Large intestine (tissue), 12 donors: Measurements from ENCODE around the gene MAN1B1. TPM values are rescaled to one million over a fixed set of nuclear protein-coding genes. Genes with fewer than 3 reads are reported as not detected.

Source experiments
- DNase-seq, 2 donors: peaks; one replicate each; pipeline versions ENCODE4 v3.0.0 to v3.0.0-alpha.2; 2013
- H3K27ac ChIP-seq: one replicate; pipeline ENCODE4 v1.5.1; 2013; ENCODE audit warnings: low read length
- H3K27me3 ChIP-seq: 2 replicates; pipeline ENCODE4 v1.6.1; 2013; ENCODE audit warnings: low read length; ENCODE audit not compliant: control insufficient read depth, insufficient read depth
- H3K36me3 ChIP-seq: 2 replicates; pipeline ENCODE4 v1.6.1; 2013; ENCODE audit warnings: low read length; ENCODE audit not compliant: control insufficient read depth, insufficient read depth
- H3K4me1 ChIP-seq: one replicate; pipeline ENCODE4 v1.6.1; 2013; ENCODE audit warnings: low read length; ENCODE audit not compliant: control insufficient read depth, insufficient read depth
- H3K4me3 ChIP-seq: one replicate; pipeline ENCODE4 v1.5.1; 2013; ENCODE audit warnings: low read length
- H3K9me3 ChIP-seq: one replicate; pipeline ENCODE4 v1.6.1; 2013; ENCODE audit warnings: mild to moderate bottlenecking, low read depth, low read length, moderate library complexity; ENCODE audit not compliant: control insufficient read depth
- whole genome bisulfite sequencing: methylation state at CpG from one replicate; pipeline ENCODE4 v1.1.5; 2013; ENCODE audit warnings: low lambda C conversion rate; ENCODE audit not compliant: insufficient coverage; 5-methylcytosine and 5-hydroxymethylcytosine counted together
- long read RNA-seq, 11 donors: transcript quantifications; one replicate each; lab custom pipeline, GENCODE V29; 2026
- polyA plus RNA-seq: library from polyadenylated mRNA; unstranded; fragments of 120-200 nt; gene quantifications from one replicate; pipeline ENCODE4 v1.2.1, GENCODE V29; 2013

MAN1B1 gene
- 39.5 TPM for polyA plus RNA-seq
- long read RNA-seq, donor 1, partial matches to known transcripts, result 0 of 2 reads
- long read RNA-seq, donor 1, other reads (novel, unspliced or antisense), result 0 of 2 reads
- long read RNA-seq, donor 2, transcript MAN1B1-202 (13 exons, 2,769 nt), result major isoform, 11 of 12 reads
- long read RNA-seq, donor 2, partial matches to known transcripts, result 0 of 12 reads
- long read RNA-seq, donor 2, other reads (novel, unspliced or antisense), result 0 of 12 reads
- long read RNA-seq, donor 3, result 0 reads
- long read RNA-seq, donor 4, partial matches to known transcripts, result 0 of 2 reads
- long read RNA-seq, donor 4, other reads (novel, unspliced or antisense), result 0 of 2 reads
- long read RNA-seq, donor 5, partial matches to known transcripts, result 0 of 5 reads
- long read RNA-seq, donor 5, other reads (novel, unspliced or antisense), result 0 of 5 reads
- long read RNA-seq, donor 6, full-length matches to known transcripts, result 10 of 10 reads
- long read RNA-seq, donor 6, partial matches to known transcripts, result 0 of 10 reads
- long read RNA-seq, donor 6, other reads (novel, unspliced or antisense), result 0 of 10 reads
- long read RNA-seq, donor 7, transcript MAN1B1-202 (13 exons, 2,769 nt), result major isoform, 5 of 11 reads
- long read RNA-seq, donor 7, partial matches to known transcripts, result 6 of 11 reads
- long read RNA-seq, donor 7, other reads (novel, unspliced or antisense), result 0 of 11 reads
- long read RNA-seq, donor 8, transcript MAN1B1-202 (13 exons, 2,769 nt), result major isoform, 11 of 13 reads
- long read RNA-seq, donor 8, partial matches to known transcripts, result 0 of 13 reads
- long read RNA-seq, donor 8, other reads (novel, unspliced or antisense), result 0 of 13 reads
- long read RNA-seq, donor 9, full-length matches to known transcripts, result 6 of 6 reads
- long read RNA-seq, donor 9, partial matches to known transcripts, result 0 of 6 reads
- long read RNA-seq, donor 9, other reads (novel, unspliced or antisense), result 0 of 6 reads
- long read RNA-seq, donor 10, full-length matches to known transcripts, result 13 of 13 reads
- long read RNA-seq, donor 10, partial matches to known transcripts, result 0 of 13 reads
- long read RNA-seq, donor 10, other reads (novel, unspliced or antisense), result 0 of 13 reads
- long read RNA-seq, donor 11, full-length matches to known transcripts, result 6 of 6 reads
- long read RNA-seq, donor 11, partial matches to known transcripts, result 0 of 6 reads
- long read RNA-seq, donor 11, other reads (novel, unspliced or antisense), result 0 of 6 reads

- Histone ChIP-seq H3K36me3 (peaks cover 29% of the 10 kb centered on the region), H3K4me3 (peak within 1 kb of the TSS; percentile 74), H3K27me3 (no peaks in the 10 kb centered on the region), H3K27ac (peak within 1 kb of the TSS; percentile 80), H3K4me1 (peaks cover 19% of the 10 kb centered on the region), H3K9me3 (no peaks in the 10 kb centered on the region)
- WGBS, result no CpG with 5 or more reads among the region's 101 CpGs
- peak; percentile 100 for DNase-seq
Observed at GRCh38 chr9:137086531-137087408, at the start of gene MAN1B1. MAN1B1 (plus strand) TSS chr9:137086985; CDS start chr9:137087000, 15 bp downstream.

DNA sequence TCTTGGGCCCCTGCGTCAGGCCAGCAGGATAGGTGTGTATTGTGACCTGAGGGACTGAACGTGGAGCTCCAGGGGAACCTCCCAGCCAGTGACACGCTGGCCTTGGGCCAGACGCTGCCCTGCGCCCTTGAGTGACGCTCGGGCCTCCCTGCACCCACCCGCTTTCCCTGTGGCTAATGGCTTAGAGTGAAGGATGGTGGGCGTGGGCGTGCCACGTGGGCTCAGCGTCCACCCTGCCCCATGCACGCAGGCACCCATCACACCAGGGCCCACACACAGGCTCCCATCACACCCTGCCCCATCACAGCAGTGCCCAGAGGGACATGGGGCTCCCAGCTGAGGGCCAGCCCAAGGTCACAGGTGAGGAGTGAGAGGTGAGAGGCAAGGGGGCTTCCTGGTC lies 49.8 kb upstream of the MAN1B1 start:
- no peak overlapping the region for H3K4me3 ChIP-seq
- no peaks in the 10 kb centered on the region for H3K36me3 ChIP-seq
- no CpG with 5 or more reads among the region's 13 CpGs for WGBS
- H3K9me3 ChIP-seq, result peaks cover 4% of the 10 kb centered on the region
- H3K27ac ChIP-seq, result no peak overlapping the region
- DNase-seq, result no peak
- no peaks in the 10 kb centered on the region for H3K27me3 ChIP-seq
- H3K4me1 ChIP-seq, result peaks cover 14% of the 10 kb centered on the region

DNA sequence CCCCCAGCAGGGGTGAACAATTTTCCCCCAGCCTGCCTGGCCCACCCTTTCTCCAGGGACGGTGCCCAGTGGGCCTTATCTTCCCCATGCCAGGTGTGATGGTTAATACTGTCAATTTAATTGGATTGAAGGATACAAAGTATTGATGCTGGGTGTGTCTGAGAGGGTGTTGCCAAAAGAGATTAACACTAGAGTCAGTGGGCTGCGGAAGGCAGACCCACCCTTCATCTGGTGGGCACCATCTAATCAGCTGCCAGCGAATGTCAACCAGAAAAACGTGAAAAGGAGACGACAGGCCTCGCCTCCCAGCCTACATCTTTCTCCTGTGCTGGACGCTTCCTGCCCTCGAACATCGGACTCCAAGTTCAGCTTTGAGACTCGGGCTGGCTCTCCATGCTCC lies 49.3 kb upstream of the MAN1B1 start:
- Histone ChIP-seq H3K27me3 (no peaks in the 10 kb centered on the region), H3K27ac (no peak overlapping the region), H3K36me3 (no peaks in the 10 kb centered on the region), H3K9me3 (peaks cover 4% of the 10 kb centered on the region), H3K4me3 (no peak overlapping the region), H3K4me1 (peaks cover 10% of the 10 kb centered on the region)
- 87% methylated on average over 3 of the region's 10 CpGs for WGBS
- DNase-seq, result no peak

DNA sequence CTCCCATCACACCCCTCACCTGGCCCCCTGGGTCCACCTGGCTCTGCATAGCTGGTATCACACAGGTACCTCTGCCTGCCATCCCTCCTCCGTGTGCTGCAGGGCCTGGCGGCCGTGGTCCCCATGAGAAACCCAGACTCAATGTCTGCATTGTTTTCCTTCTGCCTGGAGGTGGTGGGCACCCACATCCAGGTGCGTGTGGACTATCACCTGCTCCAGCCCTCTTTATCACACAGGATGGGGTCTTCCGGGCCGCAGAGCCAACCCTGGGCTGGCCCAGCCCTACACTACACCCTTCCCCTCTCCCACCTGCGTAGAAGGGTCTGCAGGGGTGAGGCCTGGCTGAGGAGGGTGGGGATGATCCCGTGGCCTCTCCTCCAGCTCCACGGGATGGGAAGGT lies 47.9 kb upstream of the MAN1B1 start:
- Histone ChIP-seq H3K9me3 (peaks cover 4% of the 10 kb centered on the region), H3K27ac (no peak overlapping the region), H3K36me3 (no peaks in the 10 kb centered on the region), H3K4me1 (peaks cover 14% of the 10 kb centered on the region), H3K4me3 (no peak overlapping the region), H3K27me3 (peaks cover 8% of the 10 kb centered on the region)
- no peak for DNase-seq
- WGBS, result no CpG with 5 or more reads among the region's 9 CpGs

GRCh38 chr9:137039611-137040366 lies 47.0 kb upstream of the MAN1B1 start:
- Histone ChIP-seq H3K27ac (no peak overlapping the region), H3K9me3 (peaks cover 4% of the 10 kb centered on the region), H3K36me3 (no peaks in the 10 kb centered on the region), H3K4me1 (peaks cover 18% of the 10 kb centered on the region), H3K27me3 (peaks cover 17% of the 10 kb centered on the region), H3K4me3 (no peak overlapping the region)
- no peak for DNase-seq
- WGBS, result no CpG with 5 or more reads among the region's 32 CpGs

- Histone ChIP-seq H3K36me3 (no peaks in the 10 kb centered on the region), H3K4me1 (peaks cover 19% of the 10 kb centered on the region), H3K4me3 (no peak overlapping the region), H3K27me3 (peaks cover 25% of the 10 kb centered on the region), H3K27ac (no peak overlapping the region), H3K9me3 (peaks cover 4% of the 10 kb centered on the region)
- no CpG with 5 or more reads among the region's 23 CpGs for WGBS
- DNase-seq, result no peak
Observed at GRCh38 chr9:137040568-137040967, 46.2 kb upstream of the MAN1B1 start.

GRCh38 chr9:137041124-137041523 lies 45.7 kb upstream of the MAN1B1 start:
- Histone ChIP-seq H3K36me3 (no peaks in the 10 kb centered on the region), H3K27ac (no peak overlapping the region), H3K4me1 (peaks cover 19% of the 10 kb centered on the region), H3K9me3 (peaks cover 5% of the 10 kb centered on the region), H3K27me3 (peaks cover 28% of the 10 kb centered on the region), H3K4me3 (no peak overlapping the region)
- no peak for DNase-seq
- no CpG with 5 or more reads among the region's 16 CpGs for WGBS

- Histone ChIP-seq H3K4me3 (no peak overlapping the region), H3K27ac (no peak overlapping the region), H3K4me1 (peaks cover 23% of the 10 kb centered on the region), H3K9me3 (peaks cover 9% of the 10 kb centered on the region), H3K36me3 (no peaks in the 10 kb centered on the region), H3K27me3 (peaks cover 45% of the 10 kb centered on the region)
- no peak for DNase-seq
- no CpG with 5 or more reads among the region's 36 CpGs for WGBS
Observed at GRCh38 chr9:137042751-137043727, 43.7 kb upstream of the MAN1B1 start.
